GM18526 (cell line): ENCODE measurements around the gene CNR2.

Source experiments
- POLR2A ChIP-seq: IDR thresholded peaks from 3 replicates; pipeline ENCODE4 v1.6.1; 2011; ENCODE audit not compliant: insufficient read length; ENCODE audit errors: extremely low read depth

Gene CNR2

GRCh38 chr1:23868557-23869016 is 44.6 kb downstream of the CNR2 start:
- no peak for TF ChIP-seq POLR2A

GRCh38 chr1:23867895-23868556 is 45.1 kb downstream of the CNR2 start, which contains the start of gene FUCA1:
Gene FUCA1 (minus strand): TSS chr1:23868290. CDS start chr1:23868286, 4 bp downstream.
- peak; percentile 68 for TF ChIP-seq POLR2A

DNA sequence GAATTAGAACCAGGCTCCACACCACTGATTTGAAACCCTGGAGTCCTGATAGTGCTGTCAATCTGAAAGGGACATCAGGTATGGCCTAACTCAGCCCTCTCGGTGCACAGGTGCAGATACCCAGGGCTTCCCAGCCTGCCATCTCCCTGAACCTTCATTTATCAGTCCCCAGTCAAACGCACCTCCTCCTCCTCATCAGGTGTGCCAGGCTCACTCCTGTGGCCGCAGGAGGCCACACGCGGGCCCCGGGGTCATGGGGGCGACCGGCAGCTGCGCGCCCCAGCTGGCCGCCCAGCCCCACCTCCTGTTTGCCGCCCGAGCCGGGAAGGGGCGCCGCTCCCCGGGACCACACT is 45.6 kb downstream of the CNR2 start:
- TF ChIP-seq POLR2A: no peak

GRCh38 chr1:23865543-23865930 is 47.6 kb downstream of the CNR2 start:
- no peak for TF ChIP-seq POLR2A

DNA sequence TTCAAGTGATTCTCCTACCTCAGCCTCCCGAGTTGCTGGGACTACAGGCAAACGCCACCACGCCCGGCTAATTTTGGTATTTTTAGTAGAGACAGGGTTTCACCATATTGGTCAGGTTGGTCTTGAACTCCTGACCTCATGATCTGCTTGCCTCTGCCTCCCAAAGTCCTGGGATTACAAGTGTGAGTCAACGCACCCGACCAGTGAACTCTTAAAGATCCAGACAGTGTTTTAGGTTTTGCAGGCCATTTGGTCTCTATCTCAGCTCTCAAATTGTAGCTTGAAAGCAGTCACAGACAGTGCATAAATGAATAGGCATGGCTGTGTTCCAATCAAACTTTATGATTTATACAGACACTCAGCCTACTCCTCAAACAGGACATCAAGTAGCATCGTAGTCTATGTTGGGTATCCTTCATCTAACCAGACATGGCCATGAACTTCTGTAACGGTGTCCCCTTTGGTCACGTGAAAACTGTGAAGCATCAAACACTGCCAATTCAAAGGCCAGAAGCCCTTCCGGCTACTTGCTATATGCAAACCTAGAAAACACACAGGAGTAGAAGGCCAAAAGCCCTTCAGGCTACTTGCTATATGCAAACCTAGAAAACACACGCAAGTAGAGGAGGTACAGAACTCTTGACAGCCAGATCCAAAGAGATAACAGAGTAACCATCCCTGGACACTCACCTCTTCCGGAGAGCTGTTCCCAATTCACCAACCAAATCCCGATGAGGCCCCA is 48.2 kb downstream of the CNR2 start:
- no peak for TF ChIP-seq POLR2A

GRCh38 chr1:23862640-23863039 is 50.5 kb downstream of the CNR2 start:
- TF ChIP-seq POLR2A: no peak

GRCh38 chr1:23854568-23854967 is 58.6 kb downstream of the CNR2 start:
- no peak for TF ChIP-seq POLR2A

GRCh38 chr1:23848673-23849616 is 64.2 kb downstream of the CNR2 start:
- no peak for TF ChIP-seq POLR2A

DNA sequence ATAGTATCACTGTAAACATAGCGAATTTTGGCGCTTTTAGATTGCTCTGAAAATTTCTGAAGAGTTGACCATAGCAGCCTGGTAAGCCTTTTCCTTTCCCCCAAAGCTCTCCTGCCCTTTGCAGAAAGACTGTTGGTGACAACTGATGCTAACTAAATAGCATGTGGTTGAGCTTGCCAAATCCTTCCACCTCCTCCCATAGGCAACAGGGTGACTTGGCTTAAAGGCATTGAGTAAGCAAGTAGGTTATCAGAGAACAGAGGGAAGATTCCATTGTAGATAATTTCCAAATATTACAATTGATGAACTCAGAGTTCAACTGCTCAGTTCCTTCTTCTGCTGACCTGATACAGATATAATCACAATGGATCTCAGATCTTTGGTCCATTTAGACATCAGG is 68.0 kb downstream of the CNR2 start:
- TF ChIP-seq POLR2A: no peak

DNA sequence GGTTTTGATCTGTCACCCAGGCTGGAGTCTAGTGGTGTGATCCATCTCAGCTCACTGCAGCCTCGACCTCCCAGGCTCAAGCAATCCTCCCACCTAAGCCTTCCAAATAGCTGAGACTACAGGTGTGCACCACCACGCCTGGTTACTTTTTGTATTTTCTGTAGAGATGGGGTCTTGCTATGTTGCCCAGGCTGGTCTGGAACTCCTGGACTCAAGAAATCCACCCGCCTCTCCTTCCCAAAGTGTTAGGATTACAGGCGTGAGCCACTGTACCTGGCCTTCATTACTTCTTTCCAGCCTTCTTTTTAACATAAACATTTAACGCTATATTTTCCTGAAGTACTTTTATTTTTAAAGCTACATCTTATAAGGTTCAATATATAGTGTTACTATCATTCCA is 69.5 kb downstream of the CNR2 start:
- TF ChIP-seq POLR2A: no peak

- no peak for TF ChIP-seq POLR2A
These were observed 74.7 kb downstream of the CNR2 start for GRCh38 chr1:23838401-23838866.

GRCh38 chr1:23837908-23838307 is 75.3 kb downstream of the CNR2 start:
- TF ChIP-seq POLR2A: no peak

DNA sequence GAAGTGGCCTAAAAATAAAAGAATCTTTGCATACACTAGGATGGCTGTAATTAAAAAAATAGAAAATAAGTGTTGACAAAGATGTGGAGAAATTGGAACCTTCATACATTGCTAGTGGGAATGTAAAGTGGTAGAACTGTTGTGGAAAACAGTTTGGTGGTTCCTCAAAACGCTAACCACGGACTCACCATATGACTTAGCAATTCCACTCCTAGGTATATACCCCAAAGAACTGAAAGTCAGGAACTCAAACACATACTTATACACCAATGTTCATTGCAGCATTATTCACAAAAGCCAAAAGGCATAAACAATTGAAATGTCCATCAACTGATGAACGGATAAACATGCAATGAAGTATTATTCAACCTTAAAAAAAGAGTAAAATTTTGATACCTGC is 77.1 kb downstream of the CNR2 start:
- TF ChIP-seq POLR2A: no peak

DNA sequence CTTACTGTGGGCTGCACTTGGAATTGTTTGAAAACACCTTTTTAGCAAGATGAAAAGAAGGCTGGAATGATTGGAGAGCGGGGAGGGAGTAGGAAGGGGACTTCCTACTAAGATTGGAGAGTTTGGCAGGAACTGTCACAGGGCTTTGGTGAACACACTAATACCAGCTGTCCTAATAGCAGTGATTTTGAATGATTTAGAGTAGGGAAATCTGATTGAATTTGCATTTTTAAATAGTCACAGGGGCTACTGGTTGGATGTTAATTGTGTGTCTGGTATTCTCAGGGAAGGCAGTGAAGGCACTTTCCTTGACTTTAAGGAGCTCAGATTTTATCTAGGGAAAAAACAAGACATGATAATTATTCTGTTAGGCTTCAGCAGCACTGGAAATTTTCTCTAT is 85.4 kb downstream of the CNR2 start:
- TF ChIP-seq POLR2A: no peak

- TF ChIP-seq POLR2A: no peak
These were observed 87.2 kb downstream of the CNR2 start for GRCh38 chr1:23825762-23826522.
